ENCODE results near the gene CCDC28B.

The CCDC28B gene

GRCh38 chr1:32172621-32173245 lies 27.7 kb upstream of the CCDC28B start:
- TF ChIP-seq, protein P1, sequence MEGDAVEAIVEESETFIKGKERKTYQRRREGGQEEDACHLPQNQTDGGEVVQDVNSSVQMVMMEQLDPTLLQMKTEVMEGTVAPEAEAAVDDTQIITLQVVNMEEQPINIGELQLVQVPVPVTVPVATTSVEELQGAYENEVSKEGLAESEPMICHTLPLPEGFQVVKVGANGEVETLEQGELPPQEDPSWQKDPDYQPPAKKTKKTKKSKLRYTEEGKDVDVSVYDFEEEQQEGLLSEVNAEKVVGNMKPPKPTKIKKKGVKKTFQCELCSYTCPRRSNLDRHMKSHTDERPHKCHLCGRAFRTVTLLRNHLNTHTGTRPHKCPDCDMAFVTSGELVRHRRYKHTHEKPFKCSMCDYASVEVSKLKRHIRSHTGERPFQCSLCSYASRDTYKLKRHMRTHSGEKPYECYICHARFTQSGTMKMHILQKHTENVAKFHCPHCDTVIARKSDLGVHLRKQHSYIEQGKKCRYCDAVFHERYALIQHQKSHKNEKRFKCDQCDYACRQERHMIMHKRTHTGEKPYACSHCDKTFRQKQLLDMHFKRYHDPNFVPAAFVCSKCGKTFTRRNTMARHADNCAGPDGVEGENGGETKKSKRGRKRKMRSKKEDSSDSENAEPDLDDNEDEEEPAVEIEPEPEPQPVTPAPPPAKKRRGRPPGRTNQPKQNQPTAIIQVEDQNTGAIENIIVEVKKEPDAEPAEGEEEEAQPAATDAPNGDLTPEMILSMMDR (IDR thresholded peaks at IDR 0.05; ENCODE audit: low read depth, low read length), result no peak
- in situ Hi-C loops (cut with HindIII; ENCODE audit: low sequenced_read_pairs), result no loop called here
- DNase-seq (ENCODE audit: low read depth, low spot score), result peak; percentile 18
- no peak overlapping the region for H3K4me3 ChIP-seq (ENCODE audit: low read depth, low read length)

- H3K4me3 ChIP-seq (ENCODE audit: low read depth, low read length), result no peak overlapping the region
- TF ChIP-seq, protein P1 (IDR thresholded peaks at IDR 0.05; ENCODE audit: low read depth, low read length), result no peak
- no peak for DNase-seq (ENCODE audit: low read depth, low spot score)
- in situ Hi-C loops (cut with HindIII; ENCODE audit: low sequenced_read_pairs), result no loop called here
Measured at GRCh38 chr1:32178380-32179192, 21.8 kb upstream of the CCDC28B start.

GRCh38 chr1:32179193-32179442 lies 21.3 kb upstream of the CCDC28B start:
- no peak for DNase-seq (ENCODE audit: low read depth, low spot score)
- in situ Hi-C loops (cut with HindIII; ENCODE audit: low sequenced_read_pairs), result no loop called here
- TF ChIP-seq, protein P1 (IDR thresholded peaks at IDR 0.05; ENCODE audit: low read depth, low read length), result no peak
- peak overlapping the region; percentile 73 for H3K4me3 ChIP-seq (ENCODE audit: low read depth, low read length)

DNA sequence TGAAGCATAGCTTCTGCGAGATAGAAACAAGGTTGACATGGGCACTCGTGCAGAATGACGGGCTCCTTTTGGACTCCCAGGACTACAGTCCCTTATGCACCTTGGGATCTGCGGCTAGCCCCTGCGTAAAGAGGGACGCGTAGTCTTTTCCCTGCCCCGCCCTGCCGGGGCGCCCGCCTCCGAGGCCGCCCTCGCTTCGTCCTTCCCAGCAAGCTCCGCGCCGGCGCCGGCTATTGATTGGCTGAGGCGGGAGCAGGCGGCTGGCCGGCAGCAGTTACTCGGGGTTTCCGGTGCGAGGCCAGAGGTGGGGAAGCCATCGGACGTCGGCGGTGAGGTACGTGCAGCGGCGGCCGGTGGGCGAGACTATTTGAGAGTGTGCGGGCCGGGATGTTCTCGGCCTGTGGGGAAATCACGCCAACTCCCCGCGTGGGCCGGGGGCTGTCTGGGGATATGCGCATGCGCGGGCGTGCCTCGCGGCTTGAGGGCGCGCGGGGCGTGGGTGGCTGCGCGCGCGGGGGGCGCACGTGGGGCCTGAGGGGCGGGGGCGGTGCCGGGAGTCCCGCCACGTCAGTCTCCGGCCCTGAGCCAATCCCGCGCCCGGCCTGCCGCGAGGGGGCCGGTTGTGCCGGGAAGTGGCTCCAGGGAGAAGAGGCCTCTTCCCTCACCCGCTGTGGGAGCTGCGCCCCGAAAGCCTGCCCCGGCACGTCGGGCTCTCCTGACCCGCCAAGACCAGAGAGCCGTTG lies 20.8 kb upstream of the CCDC28B start, which contains the start of gene TXLNA:
Gene TXLNA, plus strand, starts transcription at position 233 of the 743 bp plus-strand sequence. CDS start 671 bp downstream, outside the sequence.
- DNase-seq (ENCODE audit: low read depth, low spot score), result peak; percentile 94
- TF ChIP-seq, protein P1 (IDR thresholded peaks at IDR 0.05; ENCODE audit: low read depth, low read length), result no peak
- in situ Hi-C loops (cut with HindIII; ENCODE audit: low sequenced_read_pairs), result no loop called here
- peak within 1 kb of the TSS; percentile 73 for H3K4me3 ChIP-seq (ENCODE audit: low read depth, low read length)

DNA sequence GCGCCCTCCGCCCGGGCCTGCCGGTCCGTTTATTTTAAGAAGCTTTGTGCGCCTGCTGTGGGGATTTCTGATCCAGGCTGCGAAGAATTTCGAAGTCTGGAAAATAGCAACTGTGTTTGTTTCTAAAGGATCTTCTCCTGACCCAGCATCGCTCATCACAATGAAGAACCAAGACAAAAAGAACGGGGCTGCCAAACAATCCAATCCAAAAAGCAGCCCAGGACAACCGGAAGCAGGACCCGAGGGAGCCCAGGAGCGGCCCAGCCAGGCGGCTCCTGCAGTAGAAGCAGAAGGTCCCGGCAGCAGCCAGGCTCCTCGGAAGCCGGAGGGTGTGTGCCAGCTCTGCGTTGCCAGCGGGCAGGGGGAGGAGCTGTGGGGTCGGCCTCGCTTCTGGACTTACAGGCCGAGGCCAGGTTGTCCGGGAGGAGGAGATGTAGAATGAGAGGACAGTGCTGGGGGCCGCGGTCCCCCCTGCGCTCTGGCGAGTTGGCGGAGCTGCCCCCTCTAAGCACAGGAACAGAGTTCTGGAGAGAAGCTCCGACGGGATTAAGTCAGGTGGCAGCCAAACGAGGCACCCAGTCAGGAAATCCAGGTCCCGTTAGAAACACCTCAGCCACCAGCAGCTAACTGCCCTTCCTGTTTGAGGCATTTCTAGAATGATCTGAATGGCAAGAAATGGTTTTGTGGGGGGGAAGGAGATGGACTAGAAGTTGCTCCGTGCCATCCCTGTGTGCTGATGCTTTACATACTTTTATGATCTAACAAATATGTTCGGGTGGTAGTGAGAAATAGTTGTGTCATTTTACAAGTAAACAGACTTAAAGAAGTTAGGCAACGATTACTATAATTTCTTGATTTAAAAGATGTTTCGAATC lies 20.0 kb upstream of the CCDC28B start:
- peak overlapping the region; percentile 73 for H3K4me3 ChIP-seq (ENCODE audit: low read depth, low read length)
- DNase-seq (ENCODE audit: low read depth, low spot score), result peak; percentile 25
- TF ChIP-seq, protein P1 (IDR thresholded peaks at IDR 0.05; ENCODE audit: low read depth, low read length), result no peak
- in situ Hi-C loops (cut with HindIII; ENCODE audit: low sequenced_read_pairs), result no loop called here

DNA sequence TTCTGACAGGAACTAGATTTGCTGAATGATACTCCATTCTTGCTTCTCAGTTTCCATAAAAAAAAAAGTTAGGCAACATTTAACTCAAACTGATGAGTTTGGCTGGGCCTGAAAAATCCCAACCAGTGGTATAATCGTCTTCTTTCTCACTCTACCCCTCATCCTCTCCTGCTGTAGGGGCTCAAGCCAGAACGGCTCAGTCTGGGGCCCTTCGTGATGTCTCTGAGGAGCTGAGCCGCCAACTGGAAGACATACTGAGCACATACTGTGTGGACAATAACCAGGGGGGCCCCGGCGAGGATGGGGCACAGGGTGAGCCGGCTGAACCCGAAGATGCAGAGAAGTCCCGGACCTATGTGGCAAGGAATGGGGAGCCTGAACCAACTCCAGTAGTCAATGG lies 19.3 kb upstream of the CCDC28B start:
- TF ChIP-seq, protein P1 (IDR thresholded peaks at IDR 0.05; ENCODE audit: low read depth, low read length), result no peak
- in situ Hi-C loops (cut with HindIII; ENCODE audit: low sequenced_read_pairs), result no loop called here
- no peak for DNase-seq (ENCODE audit: low read depth, low spot score)

More for the DNA sequence above, 19.3 kb upstream of the CCDC28B start:
- peak overlapping the region; percentile 73 for H3K4me3 ChIP-seq (ENCODE audit: low read depth, low read length)

All from astrocyte of the spinal cord (primary cell).